Body of pancreas (tissue), 4 donors: ENCODE measurements around the gene TNIK.
"Not testable (repeated sequence)": the region's sequence is repeated elsewhere in the genome, so short reads cannot be mapped to it uniquely, and the experiment has no call there.

ENCODE experiments used
- POLR2A ChIP-seq, 3 donors: fragments of 450-650 bp; IDR thresholded peaks; one replicate each; pipeline ENCODE4 v1.6.1; 2016; ENCODE audit warnings: antibody characterized with exemption in 3 of 3, mild to moderate bottlenecking in 2 of 3
- TF ChIP-seq, protein P1 (sequence below), 7 experiments: fragments of 450-650 bp in 4 of 7; fragments of 200-600 bp in 3 of 7; sonication (generic) in 3 of 7; IDR thresholded peaks; one replicate each; pipeline ENCODE4 v1.5.1; 2016 to 2019; ENCODE audit warnings: antibody characterized with exemption in 7 of 7

- TF ChIP-seq, protein P1, sequence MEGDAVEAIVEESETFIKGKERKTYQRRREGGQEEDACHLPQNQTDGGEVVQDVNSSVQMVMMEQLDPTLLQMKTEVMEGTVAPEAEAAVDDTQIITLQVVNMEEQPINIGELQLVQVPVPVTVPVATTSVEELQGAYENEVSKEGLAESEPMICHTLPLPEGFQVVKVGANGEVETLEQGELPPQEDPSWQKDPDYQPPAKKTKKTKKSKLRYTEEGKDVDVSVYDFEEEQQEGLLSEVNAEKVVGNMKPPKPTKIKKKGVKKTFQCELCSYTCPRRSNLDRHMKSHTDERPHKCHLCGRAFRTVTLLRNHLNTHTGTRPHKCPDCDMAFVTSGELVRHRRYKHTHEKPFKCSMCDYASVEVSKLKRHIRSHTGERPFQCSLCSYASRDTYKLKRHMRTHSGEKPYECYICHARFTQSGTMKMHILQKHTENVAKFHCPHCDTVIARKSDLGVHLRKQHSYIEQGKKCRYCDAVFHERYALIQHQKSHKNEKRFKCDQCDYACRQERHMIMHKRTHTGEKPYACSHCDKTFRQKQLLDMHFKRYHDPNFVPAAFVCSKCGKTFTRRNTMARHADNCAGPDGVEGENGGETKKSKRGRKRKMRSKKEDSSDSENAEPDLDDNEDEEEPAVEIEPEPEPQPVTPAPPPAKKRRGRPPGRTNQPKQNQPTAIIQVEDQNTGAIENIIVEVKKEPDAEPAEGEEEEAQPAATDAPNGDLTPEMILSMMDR (IDR thresholded peaks at IDR 0.05): not testable (repeated sequence)
- TF ChIP-seq POLR2A (IDR thresholded peaks at IDR 0.05): not testable (repeated sequence)
Measured at GRCh38 chr3:171304498-171304897, 155.7 kb downstream of the TNIK start.
